ENCODE data around the gene ASTN2. TPM values are rescaled to one million over a fixed set of nuclear protein-coding genes. Genes with fewer than 3 reads are reported as not detected.

Gene ASTN2
- total and polyA plus RNA-seq, 9 of the 15 experiments (the other 6 are each of a cell fraction or from before 2014, with no cell fraction given) = 0.56 to 3.5 (median 1.9) TPM

DNA sequence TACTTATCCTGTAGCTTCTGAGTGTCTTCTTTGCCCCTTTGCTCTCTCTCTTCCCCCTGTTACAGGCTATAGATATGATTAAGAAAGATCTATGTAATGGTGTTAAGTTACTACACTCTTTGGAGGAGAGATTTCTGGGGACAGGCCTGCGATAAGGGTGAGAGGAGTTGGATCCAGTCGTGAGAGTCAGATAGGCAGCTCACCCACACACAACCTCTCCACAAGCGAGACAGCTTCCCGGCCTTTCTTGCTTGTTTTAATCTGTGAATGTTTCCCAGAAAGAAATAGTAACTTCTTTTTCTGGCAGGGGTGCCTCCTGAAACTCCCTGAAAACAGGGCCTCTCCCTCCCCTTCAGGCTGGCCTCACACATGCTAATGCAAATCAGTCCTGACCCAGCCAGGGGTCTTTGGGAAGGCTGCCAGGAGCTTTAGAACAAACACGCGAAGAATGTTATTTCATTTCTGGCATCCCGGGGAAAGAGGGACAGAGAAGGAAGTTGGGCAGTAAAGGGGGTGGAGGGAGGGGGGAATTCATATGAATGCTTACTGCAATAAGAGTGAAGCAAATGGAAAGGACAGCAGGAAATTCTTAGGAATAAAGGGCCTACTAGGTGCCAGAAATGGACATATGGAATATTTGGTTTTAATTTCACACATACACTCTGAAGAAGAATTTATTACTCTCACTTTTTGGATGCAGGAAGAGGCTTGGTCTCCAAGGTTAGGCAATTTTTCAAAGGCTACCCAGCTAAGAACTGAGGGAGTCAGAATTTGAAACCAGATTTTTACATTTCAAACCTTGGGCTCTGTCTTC lies 943.6 kb downstream of the ASTN2 start (continued):
- TF ChIP-seq, protein P1, sequence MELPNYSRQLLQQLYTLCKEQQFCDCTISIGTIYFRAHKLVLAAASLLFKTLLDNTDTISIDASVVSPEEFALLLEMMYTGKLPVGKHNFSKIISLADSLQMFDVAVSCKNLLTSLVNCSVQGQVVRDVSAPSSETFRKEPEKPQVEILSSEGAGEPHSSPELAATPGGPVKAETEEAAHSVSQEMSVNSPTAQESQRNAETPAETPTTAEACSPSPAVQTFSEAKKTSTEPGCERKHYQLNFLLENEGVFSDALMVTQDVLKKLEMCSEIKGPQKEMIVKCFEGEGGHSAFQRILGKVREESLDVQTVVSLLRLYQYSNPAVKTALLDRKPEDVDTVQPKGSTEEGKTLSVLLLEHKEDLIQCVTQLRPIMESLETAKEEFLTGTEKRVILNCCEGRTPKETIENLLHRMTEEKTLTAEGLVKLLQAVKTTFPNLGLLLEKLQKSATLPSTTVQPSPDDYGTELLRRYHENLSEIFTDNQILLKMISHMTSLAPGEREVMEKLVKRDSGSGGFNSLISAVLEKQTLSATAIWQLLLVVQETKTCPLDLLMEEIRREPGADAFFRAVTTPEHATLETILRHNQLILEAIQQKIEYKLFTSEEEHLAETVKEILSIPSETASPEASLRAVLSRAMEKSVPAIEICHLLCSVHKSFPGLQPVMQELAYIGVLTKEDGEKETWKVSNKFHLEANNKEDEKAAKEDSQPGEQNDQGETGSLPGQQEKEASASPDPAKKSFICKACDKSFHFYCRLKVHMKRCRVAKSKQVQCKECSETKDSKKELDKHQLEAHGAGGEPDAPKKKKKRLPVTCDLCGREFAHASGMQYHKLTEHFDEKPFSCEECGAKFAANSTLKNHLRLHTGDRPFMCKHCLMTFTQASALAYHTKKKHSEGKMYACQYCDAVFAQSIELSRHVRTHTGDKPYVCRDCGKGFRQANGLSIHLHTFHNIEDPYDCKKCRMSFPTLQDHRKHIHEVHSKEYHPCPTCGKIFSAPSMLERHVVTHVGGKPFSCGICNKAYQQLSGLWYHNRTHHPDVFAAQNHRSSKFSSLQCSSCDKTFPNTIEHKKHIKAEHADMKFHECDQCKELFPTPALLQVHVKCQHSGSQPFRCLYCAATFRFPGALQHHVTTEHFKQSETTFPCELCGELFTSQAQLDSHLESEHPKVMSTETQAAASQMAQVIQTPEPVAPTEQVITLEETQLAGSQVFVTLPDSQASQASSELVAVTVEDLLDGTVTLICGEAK (IDR thresholded peaks at IDR 0.05) = peak; percentile 17; the same call in 1 of the 2 replicates
- TF ChIP-seq, protein P1 (CRISPR knock-in tag; IDR thresholded peaks at IDR 0.05) = no peak
- TF ChIP-seq HMG20B (CRISPR knock-in tag; IDR thresholded peaks at IDR 0.05) = no peak
- TF ChIP-seq, protein P2, sequence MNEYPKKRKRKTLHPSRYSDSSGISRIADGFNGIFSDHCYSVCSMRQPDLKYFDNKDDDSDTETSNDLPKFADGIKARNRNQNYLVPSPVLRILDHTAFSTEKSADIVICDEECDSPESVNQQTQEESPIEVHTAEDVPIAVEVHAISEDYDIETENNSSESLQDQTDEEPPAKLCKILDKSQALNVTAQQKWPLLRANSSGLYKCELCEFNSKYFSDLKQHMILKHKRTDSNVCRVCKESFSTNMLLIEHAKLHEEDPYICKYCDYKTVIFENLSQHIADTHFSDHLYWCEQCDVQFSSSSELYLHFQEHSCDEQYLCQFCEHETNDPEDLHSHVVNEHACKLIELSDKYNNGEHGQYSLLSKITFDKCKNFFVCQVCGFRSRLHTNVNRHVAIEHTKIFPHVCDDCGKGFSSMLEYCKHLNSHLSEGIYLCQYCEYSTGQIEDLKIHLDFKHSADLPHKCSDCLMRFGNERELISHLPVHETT (CRISPR knock-in tag; conservative IDR thresholded peaks at IDR 0.05 in 1 of 2, IDR thresholded peaks at IDR 0.05 in 1 of 2) = peak in 1 of 2 experiments; percentile 57; a peak in 1 of 4 replicates
- TF ChIP-seq, protein P3, sequence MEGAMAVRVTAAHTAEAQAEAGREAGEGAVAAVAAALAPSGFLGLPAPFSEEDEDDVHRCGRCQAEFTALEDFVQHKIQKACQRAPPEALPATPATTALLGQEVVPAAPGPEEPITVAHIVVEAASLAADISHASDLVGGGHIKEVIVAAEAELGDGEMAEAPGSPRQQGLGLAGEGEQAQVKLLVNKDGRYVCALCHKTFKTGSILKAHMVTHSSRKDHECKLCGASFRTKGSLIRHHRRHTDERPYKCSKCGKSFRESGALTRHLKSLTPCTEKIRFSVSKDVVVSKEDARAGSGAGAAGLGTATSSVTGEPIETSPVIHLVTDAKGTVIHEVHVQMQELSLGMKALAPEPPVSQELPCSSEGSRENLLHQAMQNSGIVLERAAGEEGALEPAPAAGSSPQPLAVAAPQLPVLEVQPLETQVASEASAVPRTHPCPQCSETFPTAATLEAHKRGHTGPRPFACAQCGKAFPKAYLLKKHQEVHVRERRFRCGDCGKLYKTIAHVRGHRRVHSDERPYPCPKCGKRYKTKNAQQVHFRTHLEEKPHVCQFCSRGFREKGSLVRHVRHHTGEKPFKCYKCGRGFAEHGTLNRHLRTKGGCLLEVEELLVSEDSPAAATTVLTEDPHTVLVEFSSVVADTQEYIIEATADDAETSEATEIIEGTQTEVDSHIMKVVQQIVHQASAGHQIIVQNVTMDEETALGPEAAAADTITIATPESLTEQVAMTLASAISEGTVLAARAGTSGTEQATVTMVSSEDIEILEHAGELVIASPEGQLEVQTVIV (CRISPR knock-in tag; IDR thresholded peaks at IDR 0.05; ENCODE audit: borderline replicate concordance) = no peak
- TF ChIP-seq THRAP3 (IDR thresholded peaks at IDR 0.05; ENCODE audit: borderline replicate concordance) = no peak
- peak; percentile 83 for TF ChIP-seq MTA3 (IDR thresholded peaks at IDR 0.05; ENCODE audit: borderline replicate concordance)
- peak; percentile 29; the same call in 1 of the 2 replicates for TF ChIP-seq TARDBP (IDR thresholded peaks at IDR 0.05)
- TF ChIP-seq ZBTB9 (CRISPR knock-in tag; IDR thresholded peaks at IDR 0.05) = no peak
- no peak for TF ChIP-seq SP1 (CRISPR knock-in tag; IDR thresholded peaks at IDR 0.05)
- TF ChIP-seq SNAPC5 (CRISPR knock-in tag; IDR thresholded peaks at IDR 0.05) = no peak

All from K562 (cell line).